SJSA1 (cell line): Measurements from ENCODE around the gene HSPB8. TPM values are rescaled to one million over a fixed set of nuclear protein-coding genes. Genes with fewer than 3 reads are reported as not detected.

Source experiments
- DNase-seq, 2 experiments: peaks; one replicate each; pipeline ENCODE4 v3.0.0-alpha.2; 2015 to 2020; ENCODE audit warnings: low spot score in 2 of 2, low read depth in 1 of 2
- H3K27ac ChIP-seq: fragments of 250-450 bp; sonication (Bioruptor Pico); 2 replicates; pipeline ENCODE4 v1.5.1; 2020; ENCODE audit warnings: mild to moderate bottlenecking, moderate library complexity
- H3K27me3 ChIP-seq: fragments of 250-450 bp; sonication (Bioruptor Pico); replicated peaks from 2 replicates; pipeline ENCODE4 v1.5.1; 2020; ENCODE audit warnings: mild to moderate bottlenecking, moderate library complexity
- H3K36me3 ChIP-seq: fragments of 250-450 bp; sonication (Bioruptor Pico); 2 replicates; pipeline ENCODE4 v1.5.1; 2020; ENCODE audit warnings: mild to moderate bottlenecking
- H3K4me1 ChIP-seq: fragments of 250-450 bp; sonication (Bioruptor Pico); replicated peaks from 2 replicates; pipeline ENCODE4 v1.6.1; 2021; ENCODE audit warnings: mild to moderate bottlenecking
- H3K4me3 ChIP-seq: fragments of 250-450 bp; sonication (Bioruptor Pico); 2 replicates; pipeline ENCODE4 v1.5.1; 2020; ENCODE audit warnings: mild to moderate bottlenecking
- H3K9me3 ChIP-seq: fragments of 250-450 bp; sonication (Bioruptor Pico); replicated peaks from 2 replicates; pipeline ENCODE4 v1.5.1; 2020; ENCODE audit warnings: mild to moderate bottlenecking
- total RNA-seq: library from RNA; depleted of rRNA; stranded (reverse); fragments of >200 nt; shearing (Covaris generic); gene quantifications from 2 replicates; pipeline ENCODE4 v1.2.3, GENCODE V29; 2014

The HSPB8 gene
- total RNA-seq, 1 experiment from 2014 or later = 7.1 TPM

DNA sequence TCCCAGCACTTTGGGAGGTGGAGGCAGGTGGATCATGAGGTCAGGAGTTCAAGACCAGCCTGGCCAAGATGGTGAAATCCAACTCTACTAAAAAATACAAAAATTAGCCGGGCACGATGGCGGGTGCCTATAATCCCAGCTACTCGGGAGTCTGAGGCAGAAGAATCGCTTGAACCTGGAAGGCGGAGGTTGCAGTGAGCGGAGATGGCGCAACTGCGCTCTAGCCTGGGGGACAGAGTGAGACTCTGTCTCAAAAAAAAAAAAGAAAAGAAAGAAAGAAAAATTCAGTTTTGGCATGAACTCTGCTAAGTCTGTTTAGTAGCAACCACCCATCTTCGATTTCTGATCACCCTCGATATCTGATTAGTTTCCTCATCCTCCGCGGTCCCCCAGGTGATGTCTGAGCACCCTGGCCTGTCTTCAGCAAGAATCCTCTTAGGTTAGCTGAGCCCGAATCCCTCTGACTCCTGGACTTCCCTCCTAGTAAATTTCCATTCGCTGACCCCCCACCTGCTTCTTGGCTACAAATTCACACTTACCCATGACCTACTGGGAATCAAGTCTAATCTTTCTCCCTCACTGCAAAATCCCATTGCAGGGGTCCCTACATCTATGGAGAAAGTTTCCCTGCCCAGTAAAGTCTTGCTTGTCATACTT is 879 bp upstream of the HSPB8 start:
- H3K4me1 ChIP-seq = peaks cover 38% of the 10 kb centered on the region
- H3K9me3 ChIP-seq = no peaks in the 10 kb centered on the region
- no peaks in the 10 kb centered on the region; the same call in 1 of the 2 replicates for H3K36me3 ChIP-seq
- no peaks in the 10 kb centered on the region for H3K27me3 ChIP-seq
- H3K4me3 ChIP-seq = no peak overlapping the region
- H3K27ac ChIP-seq = no peak overlapping the region
- DNase-seq = no peak

DNA sequence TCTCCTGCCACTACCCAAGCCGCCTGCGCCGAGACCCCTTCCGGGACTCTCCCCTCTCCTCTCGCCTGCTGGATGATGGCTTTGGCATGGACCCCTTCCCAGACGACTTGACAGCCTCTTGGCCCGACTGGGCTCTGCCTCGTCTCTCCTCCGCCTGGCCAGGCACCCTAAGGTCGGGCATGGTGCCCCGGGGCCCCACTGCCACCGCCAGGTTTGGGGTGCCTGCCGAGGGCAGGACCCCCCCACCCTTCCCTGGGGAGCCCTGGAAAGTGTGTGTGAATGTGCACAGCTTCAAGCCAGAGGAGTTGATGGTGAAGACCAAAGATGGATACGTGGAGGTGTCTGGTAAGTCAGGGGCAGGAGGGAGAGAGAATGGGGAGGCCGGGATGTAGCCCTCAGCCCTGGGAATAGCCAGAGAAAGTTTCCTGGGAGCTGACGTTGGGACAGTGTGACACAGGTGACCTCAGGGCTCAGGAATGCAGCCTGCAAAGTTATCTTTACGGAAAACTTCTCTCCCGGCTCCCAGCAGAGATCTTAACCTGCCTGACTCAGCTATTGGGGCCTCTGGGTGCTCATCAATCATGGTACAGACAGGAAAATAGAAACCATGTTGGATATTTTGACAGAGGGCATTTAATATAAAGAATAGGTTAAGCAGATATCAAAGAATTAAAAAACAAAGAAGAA is 747 bp downstream of the HSPB8 start:
- peak overlapping the region; percentile 67 for H3K27ac ChIP-seq
- no peaks in the 10 kb centered on the region for H3K27me3 ChIP-seq
- peak overlapping the region; percentile 31 for H3K4me3 ChIP-seq
- no peaks in the 10 kb centered on the region for H3K9me3 ChIP-seq
- DNase-seq = peak; percentile 38 to 52
- H3K4me1 ChIP-seq = peaks cover 34% of the 10 kb centered on the region
- no peaks in the 10 kb centered on the region; the same call in 1 of the 2 replicates for H3K36me3 ChIP-seq

DNA sequence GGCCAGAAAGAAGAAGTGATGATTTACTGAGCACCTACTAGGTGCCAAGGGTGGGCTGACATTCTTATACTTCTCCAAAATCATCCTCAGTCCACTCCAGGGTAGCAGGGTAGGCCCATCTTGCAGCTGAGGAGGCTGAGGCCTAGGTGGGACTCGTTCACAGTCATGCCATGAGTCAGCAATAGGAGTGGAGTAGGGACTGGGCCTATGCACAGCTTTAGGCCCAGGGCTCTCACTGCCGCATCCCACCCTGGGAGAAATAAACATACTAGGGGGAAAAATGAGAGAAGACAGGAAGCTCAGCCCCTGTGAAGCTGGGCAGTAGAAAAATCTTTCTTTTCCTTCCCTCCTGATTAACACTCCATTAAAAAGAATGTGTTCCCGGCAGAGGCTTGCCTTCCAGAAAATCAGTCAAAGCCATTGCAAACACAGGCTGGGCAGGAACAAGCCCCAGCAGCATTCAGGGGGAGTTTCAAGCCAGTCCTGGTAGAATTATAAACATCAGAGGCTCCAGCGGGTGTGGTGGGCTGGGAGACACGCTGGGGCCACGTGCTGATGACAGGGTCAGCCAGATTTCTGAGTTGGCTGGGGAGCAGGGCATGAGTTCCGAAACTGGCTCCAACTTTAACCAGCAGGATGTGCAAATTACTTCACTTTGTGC is 1.8 kb downstream of the HSPB8 start:
- Histone ChIP-seq H3K4me3 (peak overlapping the region; percentile 31), H3K27ac (peak overlapping the region; percentile 67), H3K27me3 (no peaks in the 10 kb centered on the region), H3K4me1 (peaks cover 34% of the 10 kb centered on the region), H3K9me3 (no peaks in the 10 kb centered on the region), H3K36me3 (no peaks in the 10 kb centered on the region; the same call in 1 of the 2 replicates)
- DNase-seq = peak in 1 of 2 experiments; percentile 31

DNA sequence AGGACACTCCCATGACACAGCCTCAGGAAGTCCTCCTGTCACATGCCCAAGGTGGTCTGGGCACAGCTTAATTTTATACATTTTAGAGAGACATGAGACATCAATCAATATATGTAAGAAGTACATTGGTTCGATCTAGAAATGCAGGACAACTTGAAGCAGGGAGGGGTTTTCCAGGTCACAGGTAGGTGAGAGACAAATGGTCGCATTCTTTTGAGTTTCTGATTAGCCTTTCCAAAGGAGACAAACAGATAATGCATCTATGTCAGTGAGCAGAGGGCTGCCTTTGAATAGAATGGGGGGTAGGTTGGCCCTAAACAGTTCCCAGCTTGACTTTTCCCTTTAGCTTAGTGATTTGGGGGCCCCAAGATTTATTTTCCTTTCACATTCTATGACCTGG is 2.5 kb downstream of the HSPB8 start:
- Histone ChIP-seq H3K4me1 (peaks cover 31% of the 10 kb centered on the region), H3K27me3 (no peaks in the 10 kb centered on the region), H3K4me3 (peak overlapping the region; percentile 31), H3K36me3 (no peaks in the 10 kb centered on the region; the same call in 1 of the 2 replicates), H3K27ac (0 out of 2 replicates have a peak overlapping the region, but pooled peaks have one; percentile 67), H3K9me3 (no peaks in the 10 kb centered on the region)
- DNase-seq = no peak

DNA sequence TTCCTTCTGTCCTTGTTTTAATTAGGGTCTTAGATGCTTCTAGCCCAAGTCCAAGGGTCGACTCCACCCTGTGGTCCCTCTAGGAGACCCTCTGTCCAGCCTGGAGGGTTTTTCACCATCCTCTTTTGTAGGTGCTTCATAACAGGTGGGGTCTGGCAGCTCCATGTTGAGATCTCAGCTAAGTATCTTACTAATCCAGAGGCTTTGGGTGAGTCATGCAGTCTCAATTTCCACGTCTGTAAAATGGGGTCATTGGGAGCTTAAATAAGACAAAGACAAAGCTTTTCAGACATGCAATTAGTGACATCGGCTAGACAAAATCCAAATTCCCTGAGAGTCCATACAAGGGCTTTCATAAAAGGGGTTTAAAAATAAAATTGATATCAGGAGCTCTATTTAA is 3.2 kb downstream of the HSPB8 start:
- H3K4me1 ChIP-seq = peaks cover 25% of the 10 kb centered on the region
- no peak overlapping the region for H3K4me3 ChIP-seq
- no peak for DNase-seq
- no peaks in the 10 kb centered on the region for H3K27me3 ChIP-seq
- H3K9me3 ChIP-seq = no peaks in the 10 kb centered on the region
- H3K27ac ChIP-seq = no peak overlapping the region
- H3K36me3 ChIP-seq = no peaks in the 10 kb centered on the region; the same call in 1 of the 2 replicates

DNA sequence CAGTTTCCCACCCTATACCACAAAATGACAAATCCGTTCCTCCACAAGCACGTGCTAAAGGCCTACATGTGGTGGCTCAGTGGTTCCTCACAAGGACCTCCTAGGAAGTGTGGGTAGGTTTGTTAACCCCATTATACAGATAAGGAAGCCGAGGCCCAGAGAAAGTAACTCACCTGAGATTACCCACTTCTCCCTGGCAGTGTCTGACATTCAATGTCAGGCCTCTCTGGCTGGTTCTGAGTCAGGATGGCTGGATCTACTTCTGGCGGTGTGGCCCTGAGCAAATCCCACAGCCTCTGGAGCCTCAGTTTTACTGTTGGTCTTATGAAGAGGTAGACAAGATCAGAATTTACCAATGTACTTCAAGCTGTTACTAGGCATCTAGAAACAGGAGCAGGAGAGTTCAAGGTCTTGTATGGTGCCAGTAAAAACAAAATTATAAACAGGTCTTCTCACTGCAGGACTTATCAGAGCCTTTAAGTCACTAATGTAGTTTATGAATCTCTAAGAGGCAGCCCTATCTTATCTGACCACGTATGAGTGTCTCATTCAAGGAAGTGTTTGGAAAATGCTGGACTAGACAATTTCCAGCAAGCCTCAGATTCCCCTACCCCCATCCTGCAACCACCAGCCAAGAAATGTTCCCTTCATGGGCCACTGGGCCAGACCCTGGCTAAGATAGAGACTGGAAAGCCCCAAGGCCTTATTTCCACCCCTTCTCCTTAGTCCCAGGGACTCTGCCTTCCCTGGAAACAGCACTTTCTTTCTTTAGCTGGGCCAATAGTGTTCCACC is 4.2 kb downstream of the HSPB8 start:
- Histone ChIP-seq H3K9me3 (no peaks in the 10 kb centered on the region), H3K27me3 (no peaks in the 10 kb centered on the region), H3K27ac (no peak overlapping the region), H3K4me3 (no peak overlapping the region), H3K36me3 (no peaks in the 10 kb centered on the region; the same call in 1 of the 2 replicates), H3K4me1 (peaks cover 25% of the 10 kb centered on the region)
- DNase-seq = no peak

DNA sequence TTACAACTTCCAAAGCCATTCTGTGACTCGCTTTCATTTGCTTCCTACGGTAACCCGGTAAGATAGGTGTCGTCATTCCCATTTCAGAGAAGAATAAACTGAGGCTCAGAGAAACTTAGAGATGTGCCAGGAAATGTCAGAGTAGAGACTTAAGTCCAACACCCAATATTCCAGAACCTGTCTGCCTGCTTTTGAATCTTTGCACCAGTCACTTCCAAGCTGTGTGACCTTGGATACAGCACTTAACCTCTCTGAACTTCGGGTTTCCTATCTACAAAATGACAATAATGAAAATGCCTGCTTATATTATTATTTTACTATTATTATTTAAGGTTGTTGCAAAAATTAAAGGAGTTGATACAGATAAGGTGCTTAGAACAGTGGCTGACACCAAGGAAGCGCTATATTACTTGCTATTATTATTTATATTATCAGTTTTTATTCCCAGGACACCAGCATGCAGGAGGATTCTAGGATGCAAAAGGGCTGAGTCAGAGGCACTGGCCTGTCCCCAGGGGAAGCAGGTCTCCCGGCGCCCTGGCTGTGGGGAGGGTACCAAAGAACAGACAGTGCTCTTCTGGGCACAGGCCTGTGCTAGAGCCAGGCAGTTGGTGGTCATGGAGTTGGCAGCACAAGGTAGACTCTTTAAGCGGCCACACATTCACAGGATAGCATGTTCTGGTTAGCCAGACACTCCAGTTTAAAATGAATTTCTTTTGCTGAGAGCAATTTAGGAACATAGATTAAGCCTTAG is 5.4 kb downstream of the HSPB8 start:
- Histone ChIP-seq H3K9me3 (no peaks in the 10 kb centered on the region), H3K27ac (no peak overlapping the region), H3K27me3 (no peaks in the 10 kb centered on the region), H3K4me1 (peaks cover 20% of the 10 kb centered on the region), H3K4me3 (no peak overlapping the region), H3K36me3 (no peaks in the 10 kb centered on the region; the same call in 1 of the 2 replicates)
- no peak for DNase-seq

DNA sequence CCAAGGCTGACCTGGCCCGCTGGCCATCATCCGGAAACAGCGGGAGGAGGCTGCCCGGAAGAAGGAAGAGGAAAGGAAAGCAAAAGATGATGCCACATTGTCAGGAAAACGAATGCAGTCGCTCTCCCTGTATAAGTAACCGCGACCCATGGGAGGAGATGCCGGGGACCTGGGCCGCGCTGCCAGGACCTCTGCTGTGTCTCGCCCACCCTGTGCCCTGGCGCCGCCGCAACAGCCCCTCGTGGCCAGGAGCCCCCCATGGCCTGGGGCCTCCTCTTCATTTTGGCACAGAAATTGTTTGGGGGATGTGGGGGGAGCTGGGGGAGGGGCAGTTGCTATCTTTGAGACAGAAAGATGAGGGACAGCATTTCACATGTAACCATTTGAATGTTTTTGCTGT is 16.5 kb downstream of the HSPB8 start:
- H3K4me3 ChIP-seq = no peak overlapping the region
- no peaks in the 10 kb centered on the region for H3K36me3 ChIP-seq
- H3K9me3 ChIP-seq = no peaks in the 10 kb centered on the region
- no peak overlapping the region for H3K27ac ChIP-seq
- H3K4me1 ChIP-seq = no peaks in the 10 kb centered on the region
- no peaks in the 10 kb centered on the region for H3K27me3 ChIP-seq
- no peak for DNase-seq

DNA sequence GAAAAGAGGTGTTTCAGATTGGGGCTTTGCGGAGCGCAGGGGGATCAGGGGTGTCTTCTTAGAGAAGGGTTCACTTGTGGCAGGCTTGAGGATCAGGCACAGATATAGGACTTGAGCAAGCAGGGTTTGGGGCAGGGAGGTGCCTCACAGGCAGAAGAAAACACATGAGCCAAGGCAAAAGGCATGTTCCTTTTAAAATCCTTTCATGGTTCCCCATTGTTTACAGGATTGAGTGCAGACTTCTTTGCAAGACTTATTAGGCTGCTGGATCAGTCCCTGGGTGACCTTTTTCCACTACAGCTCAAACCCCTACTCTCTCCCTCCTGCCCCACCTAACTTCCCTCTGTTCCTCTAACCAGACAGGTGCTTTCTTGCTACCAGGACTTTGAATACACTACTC is 19.7 kb downstream of the HSPB8 start:
- Histone ChIP-seq H3K4me1 (no peaks in the 10 kb centered on the region), H3K27me3 (no peaks in the 10 kb centered on the region), H3K27ac (no peak overlapping the region), H3K4me3 (no peak overlapping the region), H3K9me3 (no peaks in the 10 kb centered on the region), H3K36me3 (no peaks in the 10 kb centered on the region)
- DNase-seq = no peak

DNA sequence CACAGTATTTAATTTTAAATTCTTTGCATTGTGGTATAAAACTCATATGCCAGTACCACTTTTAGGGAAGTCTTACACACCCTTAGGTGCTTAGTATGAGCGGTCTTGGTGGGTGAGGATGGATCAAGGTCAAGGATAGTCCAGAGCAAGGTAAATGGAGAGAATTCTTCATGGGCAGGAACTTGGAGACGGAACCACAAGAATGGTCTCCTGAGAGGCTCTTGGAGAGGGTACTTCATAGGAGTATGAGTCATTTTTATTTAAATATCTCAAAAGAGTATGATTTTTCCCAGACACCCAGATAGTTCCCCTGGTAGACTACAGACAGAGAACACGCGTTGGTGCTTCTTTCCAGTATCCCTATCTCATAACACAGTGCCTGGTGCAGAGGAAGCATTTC is 21.9 kb downstream of the HSPB8 start:
- Histone ChIP-seq H3K27ac (no peak overlapping the region), H3K36me3 (no peaks in the 10 kb centered on the region), H3K4me1 (no peaks in the 10 kb centered on the region), H3K9me3 (no peaks in the 10 kb centered on the region), H3K27me3 (no peaks in the 10 kb centered on the region), H3K4me3 (no peak overlapping the region)
- no peak for DNase-seq

DNA sequence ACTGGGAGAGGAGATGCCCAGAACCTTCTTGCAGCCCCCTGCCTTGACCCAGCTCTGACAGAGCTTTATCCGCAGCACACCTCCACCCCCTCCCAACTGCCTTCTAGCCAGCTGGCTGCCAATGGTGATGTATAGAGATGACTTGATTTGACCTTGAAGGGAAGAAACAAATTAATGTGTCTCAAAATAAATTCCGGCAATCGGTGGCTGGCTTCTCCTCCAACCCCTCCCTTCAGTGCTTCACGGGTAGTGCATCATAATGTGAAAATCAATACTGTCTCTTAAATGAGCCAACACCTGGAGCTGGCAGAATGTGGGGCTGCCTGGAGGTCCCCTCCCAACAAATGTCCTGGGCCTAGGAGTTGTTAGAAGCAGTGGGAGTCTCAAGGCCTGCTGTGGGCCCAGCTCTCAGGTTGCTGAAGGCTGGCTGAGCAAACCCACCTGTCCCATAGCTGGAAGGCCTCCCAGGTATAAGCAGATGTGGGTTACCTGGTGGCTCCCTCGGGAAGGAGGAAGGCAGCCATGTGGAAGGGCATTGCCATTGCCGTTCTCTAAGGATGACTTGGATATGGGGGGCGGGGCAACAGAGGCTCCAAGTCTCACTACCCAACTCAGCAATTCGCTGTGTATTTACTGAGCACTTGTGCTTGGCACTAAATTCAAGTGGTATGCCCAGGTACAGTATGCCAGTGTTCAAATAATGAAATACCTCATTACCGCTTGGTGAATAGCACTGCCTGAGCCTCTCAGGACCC is 23.2 kb downstream of the HSPB8 start:
- DNase-seq = no peak
- no peaks in the 10 kb centered on the region for H3K27me3 ChIP-seq
- no peak overlapping the region for H3K4me3 ChIP-seq
- H3K27ac ChIP-seq = no peak overlapping the region
- H3K4me1 ChIP-seq = no peaks in the 10 kb centered on the region
- no peaks in the 10 kb centered on the region for H3K9me3 ChIP-seq
- H3K36me3 ChIP-seq = no peaks in the 10 kb centered on the region

DNA sequence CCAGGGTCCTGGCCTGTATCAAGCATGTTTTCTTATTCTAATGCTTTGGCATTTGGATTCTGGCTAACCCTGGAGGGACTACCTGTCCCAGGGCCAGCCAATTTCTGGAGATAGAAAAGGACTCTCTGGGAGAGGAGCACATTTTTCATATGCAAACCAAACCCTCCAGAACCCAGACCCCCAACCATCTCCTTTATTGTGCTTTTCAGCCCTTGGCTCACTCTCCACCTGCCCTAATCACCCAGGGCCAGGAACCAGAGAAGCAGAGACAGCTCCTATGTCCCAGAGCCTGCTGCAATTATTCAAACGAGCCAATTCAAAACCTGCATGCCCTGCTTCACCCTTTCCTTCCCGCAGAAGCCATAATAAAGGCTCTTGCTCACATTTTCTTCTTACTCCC is 23.8 kb downstream of the HSPB8 start:
- no peak overlapping the region for H3K4me3 ChIP-seq
- H3K27ac ChIP-seq = no peak overlapping the region
- no peaks in the 10 kb centered on the region for H3K36me3 ChIP-seq
- H3K4me1 ChIP-seq = no peaks in the 10 kb centered on the region
- no peak for DNase-seq
- H3K9me3 ChIP-seq = no peaks in the 10 kb centered on the region
- no peaks in the 10 kb centered on the region for H3K27me3 ChIP-seq
